HepG2 (cell line): ENCODE results near the gene ZNF846. TPM values are rescaled to one million over a fixed set of nuclear protein-coding genes. Genes with fewer than 3 reads are reported as not detected.
A peak's percentile ranks its signal among the peaks of the same experiment; 100 is the strongest.

Source experiments
- ATAC-seq: fragments of 200-7000 bp; cut with Tn5 transposase; 3 replicates; pipeline ENCODE4 v1.9.1; 2020; ENCODE audit warnings: mild to moderate bottlenecking, moderate library complexity
- BruUV-seq: library from RNA; stranded (reverse); fragments of 400-500 nt; replicated peaks from 2 replicates; lab custom pipeline; 2021; lab: Mats Ljungman, UMichigan
- CTCF ChIA-PET: fragments of 300-600 bp; formaldehyde crosslinking; extraction: SDS; loops from one replicate; lab custom pipeline; 2021; ENCODE audit warnings: low total read pairs, inconsistent platforms, low intra/inter-chr PET ratio; lab: Yijun Ruan, JAX
- POLR2A ChIA-PET: fragments of 350-600 bp; sonication (Branson Sonifier 250); formaldehyde crosslinking; loops from one replicate; lab custom pipeline; 2020; ENCODE audit warnings: antibody characterized with exemption, inconsistent platforms; lab: Yijun Ruan, JAX
- DNase-seq: peaks from one replicate; pipeline ENCODE4 v3.0.0-alpha.2; 2015; ENCODE audit warnings: low spot score
- FAIRE-seq: peaks from 3 replicates; lab custom pipeline; 2011; peaks lifted over from hg19 to GRCh38; lab: Jason Lieb, UNC
- H2AFZ ChIP-seq: one replicate; pipeline ENCODE4 v1.6.1; 2011; ENCODE audit warnings: low read length, inconsistent platforms
- H3K27ac ChIP-seq: fragments of 300-600 bp; 3 replicates; pipeline ENCODE4 v1.8.0; 2011; ENCODE audit warnings: mixed run types, mild to moderate bottlenecking, mixed read lengths, low read length, inconsistent platforms; ENCODE audit not compliant: insufficient read depth; ENCODE audit errors: extremely low read length
- H3K27me3 ChIP-seq, 2 experiments: fragments of 200-600 bp in 1 of 2; 2 replicates in 1 of 2; 3 replicates in 1 of 2; pipeline versions ENCODE4 v1.6.0 to v1.8.0; 2011; ENCODE audit warnings: low read length in 2 of 2, mild to moderate bottlenecking in 2 of 2, moderate library complexity in 2 of 2, inconsistent platforms in 1 of 2; ENCODE audit not compliant: insufficient read depth in 2 of 2, control insufficient read depth in 1 of 2
- H3K36me3 ChIP-seq, 2 experiments: fragments of 200-600 bp in 1 of 2; replicated peaks in 1 of 2; 2 replicates in 1 of 2; 3 replicates in 1 of 2; pipeline versions ENCODE4 v1.5.1 to v1.8.0; 2011; ENCODE audit warnings: low read length in 2 of 2, inconsistent platforms in 1 of 2; ENCODE audit not compliant: insufficient read depth in 2 of 2, control insufficient read depth in 1 of 2
- H3K4me1 ChIP-seq: 2 replicates; pipeline ENCODE4 v1.5.1; 2012; ENCODE audit warnings: low read length, inconsistent platforms; ENCODE audit not compliant: insufficient read depth
- H3K4me2 ChIP-seq: 2 replicates; pipeline ENCODE4 v1.6.0; 2011; ENCODE audit warnings: low read depth, low read length, inconsistent platforms
- H3K4me3 ChIP-seq, 3 experiments: fragments of 200-600 bp in 1 of 3; sonication (generic), shearing (Covaris generic) in 1 of 3; replicated peaks in 1 of 3; 2 replicates each; pipeline ENCODE4 v1.5.1; 2011 to 2016; ENCODE audit warnings: low read length in 3 of 3, inconsistent platforms in 2 of 3, low read depth in 2 of 3, mild to moderate bottlenecking in 2 of 3, control low read depth in 1 of 3, mixed read lengths in 1 of 3; ENCODE audit not compliant: insufficient read depth in 1 of 3
- H3K79me2 ChIP-seq: one replicate; pipeline ENCODE4 v1.6.1; 2011; ENCODE audit warnings: low read length, inconsistent platforms; ENCODE audit not compliant: insufficient read depth
- H3K9ac ChIP-seq: 2 replicates; pipeline ENCODE4 v1.6.0; 2011; ENCODE audit warnings: mild to moderate bottlenecking, low read depth, low read length, inconsistent platforms; ENCODE audit not compliant: insufficient read depth
- H3K9me3 ChIP-seq: 2 replicates; pipeline ENCODE4 v1.5.1; 2012; ENCODE audit warnings: mild to moderate bottlenecking, low read length
- H4K20me1 ChIP-seq: 2 replicates; pipeline ENCODE4 v1.6.0; 2011; ENCODE audit warnings: inconsistent platforms, mild to moderate bottlenecking, low read length, moderate library complexity; ENCODE audit not compliant: insufficient read depth
- AGO2 ChIP-seq: fragments of 200-400 bp; formaldehyde crosslinking; optimal IDR thresholded peaks from 2 replicates; pipeline ENCODE3; 2017; ENCODE audit warnings: mild to moderate bottlenecking, low read depth, low read length, moderate library complexity
- ARHGAP35 ChIP-seq: sonication (generic); formaldehyde crosslinking; IDR thresholded peaks from 2 replicates; pipeline ENCODE4 v1.9.0; 2022; ENCODE audit warnings: mild to moderate bottlenecking, inconsistent platforms, moderate library complexity, missing genetic modification reagents, borderline replicate concordance
- BRD4 ChIP-seq: sonication (generic); formaldehyde crosslinking; IDR thresholded peaks from 2 replicates; pipeline ENCODE4 v1.4.0; 2020; ENCODE audit warnings: missing genetic modification reagents
- FOSL1 ChIP-seq: sonication (generic); formaldehyde crosslinking; IDR thresholded peaks from 2 replicates; pipeline ENCODE4 v1.9.0; 2021; ENCODE audit warnings: missing genetic modification reagents, borderline replicate concordance
- HNRNPUL1 ChIP-seq: fragments of 200-400 bp; formaldehyde crosslinking; IDR thresholded peaks from 2 replicates; pipeline ENCODE4 v1.6.1; 2017; ENCODE audit warnings: low read depth, mild to moderate bottlenecking, low read length, moderate library complexity
- KMT2A ChIP-seq: sonication (generic); formaldehyde crosslinking; IDR thresholded peaks from 2 replicates; pipeline ENCODE4 v1.4.0; 2020; ENCODE audit warnings: missing genetic modification reagents
- RBFOX2 ChIP-seq: fragments of 200-400 bp; formaldehyde crosslinking; IDR thresholded peaks from 2 replicates; pipeline ENCODE4 v1.6.1; 2017; ENCODE audit warnings: low read depth, mild to moderate bottlenecking, low read length
- SMARCC2 ChIP-seq: fragments of 450-650 bp; IDR thresholded peaks from 2 replicates; pipeline ENCODE4 v1.6.1; 2017; ENCODE audit warnings: antibody characterized with exemption, mild to moderate bottlenecking
- SNAI1 ChIP-seq: sonication (generic); formaldehyde crosslinking; IDR thresholded peaks from 2 replicates; pipeline ENCODE4 v1.5.0; 2020; ENCODE audit warnings: mild to moderate bottlenecking, missing genetic modification reagents, borderline replicate concordance
- ZBTB10 ChIP-seq: sonication (generic); formaldehyde crosslinking; IDR thresholded peaks from 2 replicates; pipeline ENCODE4 v1.4.0; 2020; ENCODE audit warnings: missing genetic modification reagents, borderline replicate concordance
- ZBTB42 ChIP-seq: sonication (generic); formaldehyde crosslinking; IDR thresholded peaks from 2 replicates; pipeline ENCODE4 v1.5.0; 2020; ENCODE audit warnings: mild to moderate bottlenecking, missing genetic modification reagents
- ZEB1 ChIP-seq: IDR thresholded peaks from 2 replicates; pipeline ENCODE4 v1.6.1; 2012; ENCODE audit warnings: mild to moderate bottlenecking, low read depth, inconsistent platforms; ENCODE audit not compliant: insufficient replicate concordance
- WGBS: methylation state at CpG from one replicate; pipeline ENCODE4 v1.1.6; 2017; ENCODE audit warnings: low lambda C conversion rate; 5-methylcytosine and 5-hydroxymethylcytosine counted together
- in situ Hi-C: cut with HindIII; loops from 2 replicates; pipeline ENCODE4 v1.10.0; 2017; ENCODE audit warnings: low pct_unique_long_range_greater_than_20kb; ENCODE audit not compliant: extremely low pct_ligation_motif_present
- intact Hi-C: fragments of 100-400 bp; cut with micrococcal nuclease; formaldehyde crosslinking; loops from one replicate; pipeline ENCODE4 v1.10.0; 2022; ENCODE audit not compliant: unreplicated experiment
- polyA plus RNA-seq, 8 experiments: library from polyadenylated mRNA; depleted of rRNA in 3 of 8; stranded (reverse) in 7 of 8; unstranded in 1 of 8; fragments of >200 nt; fragmentation: Illumina TruSeq in 4 of 8; extraction: Trizol in 4 of 8; gene quantifications; 2 replicates each; pipeline versions ENCODE4 v1.2.1 to v1.2.3, GENCODE V29; 2011 to 2016; ENCODE audit warnings: low read depth in 4 of 8, missing spikeins in 1 of 8, mixed read lengths in 1 of 8; ENCODE audit not compliant: insufficient read depth in 1 of 8
- total RNA-seq, 5 experiments: library from RNA; depleted of rRNA; stranded (reverse); fragments of >200 nt; fragmentation: Illumina TruSeq; extraction: Trizol; gene quantifications; 2 replicates each; pipeline ENCODE4 v1.2.3, GENCODE V29; 2016; ENCODE audit warnings: low read depth in 1 of 5

ZNF846 gene
- total and polyA plus RNA-seq, 2 of the 13 experiments (the other 11 are each of a cell fraction or from before 2014, with no cell fraction given) = 4.8 to 5.4 TPM

- TF ChIP-seq ZBTB10 (0 out of 2 replicates have a peak, but pooled peaks have one; percentile 55), FOSL1 (CRISPR knock-in tag) (0 out of 2 replicates have a peak, but pooled peaks have one; percentile 10), HNRNPUL1 (no peak), KMT2A (CRISPR knock-in tag) (peak; percentile 70; the same call in 1 of the 2 replicates), SNAI1 (CRISPR knock-in tag) (peak; percentile 87; the same call in 1 of the 2 replicates), ZBTB42 (CRISPR knock-in tag) (0 out of 2 replicates have a peak, but pooled peaks have one; percentile 87), SMARCC2 (no peak), BRD4 (peak; percentile 81; the same call in 1 of the 2 replicates), ZEB1 (no peak)
Observed at GRCh38 chr19:9818175-9818733, 49.7 kb upstream of the ZNF846 start (continued).

GRCh38 chr19:9811139-9811538 lies 42.6 kb upstream of the ZNF846 start:
- H2AFZ ChIP-seq = no peak overlapping the region
- no peak overlapping the region for H3K4me3 ChIP-seq
- POLR2A ChIA-PET = no interaction called here
- intact Hi-C loops = no loop called here
- peak; percentile 25; the same call in 2 of the 3 replicates for ATAC-seq
- no TSS peak for BruUV-seq
- no peak for DNase-seq
- H3K36me3 ChIP-seq = peaks cover 13 to 28% of the 10 kb centered on the region in 2 experiments
- in situ Hi-C loops = no loop called here
- CTCF ChIA-PET = no interaction called here
- H4K20me1 ChIP-seq = no peaks in the 10 kb centered on the region
- H3K9ac ChIP-seq = no peak overlapping the region
- no peaks in the 10 kb centered on the region for H3K27me3 ChIP-seq
- FAIRE-seq = no peak
- no peaks in the 10 kb centered on the region; the same call in 1 of the 2 replicates for H3K9me3 ChIP-seq
- TF ChIP-seq AGO2 (peak; percentile 78), ARHGAP35 (CRISPR knock-in tag) (no peak), RBFOX2 (peak; percentile 52; the same call in 1 of the 2 replicates)
- no peak overlapping the region for H3K27ac ChIP-seq
- 96% methylated on average over 13 of the region's 21 CpGs for WGBS
- 0 out of 2 replicates have a peak, but pooled peaks cover under 1% of the 10 kb centered on the region for H3K4me1 ChIP-seq
- H3K4me2 ChIP-seq = no peak overlapping the region
- peaks cover 9% of the 10 kb centered on the region for H3K79me2 ChIP-seq
